ENCODE data around the gene ZNF765.
"Not testable (repeated sequence)": the region's sequence is repeated elsewhere in the genome, so short reads cannot be mapped to it uniquely, and the experiment has no call there.

ZNF765 gene

GRCh38 chr19:53394974-53395839 lies at the start of gene ZNF765:
Gene ZNF765, plus strand, starts transcription at chr19:53395149. Its CDS starts 2,867 bp downstream, at chr19:53398016.
- peak; percentile 98 for DNase-seq

GRCh38 chr19:53355739-53356138 lies 39.2 kb upstream of the ZNF765 start:
- DNase-seq = no peak

GRCh38 chr19:53357821-53358581 lies 36.9 kb upstream of the ZNF765 start:
- DNase-seq = no peak

- not testable (repeated sequence) for DNase-seq
Measured at GRCh38 chr19:53360056-53360455, 34.9 kb upstream of the ZNF765 start.

GRCh38 chr19:53365134-53365898 lies 29.6 kb upstream of the ZNF765 start, which contains the start of gene ZNF525:
Gene ZNF525, plus strand, starts transcription at chr19:53365705. Its CDS starts 6,577 bp downstream, at chr19:53372282.
- DNase-seq = peak; percentile 99

- no peak for DNase-seq
Measured at GRCh38 chr19:53365899-53366493, 29.0 kb upstream of the ZNF765 start.

GRCh38 chr19:53372196-53372595 lies 22.8 kb upstream of the ZNF765 start:
- no peak for DNase-seq

GRCh38 chr19:53374288-53374687 lies 20.7 kb upstream of the ZNF765 start:
- no peak for DNase-seq

- no peak for DNase-seq
Measured at GRCh38 chr19:53374743-53375142, 20.2 kb upstream of the ZNF765 start.

GRCh38 chr19:53381376-53381775 lies 13.6 kb upstream of the ZNF765 start:
- no peak for DNase-seq

- no peak for DNase-seq
Measured at GRCh38 chr19:53388168-53388567, 6.8 kb upstream of the ZNF765 start.

GRCh38 chr19:53388904-53389303 lies 6.0 kb upstream of the ZNF765 start:
- no peak for DNase-seq

GRCh38 chr19:53389571-53389970 lies 5.4 kb upstream of the ZNF765 start:
- DNase-seq = no peak

- no peak for DNase-seq
Measured at GRCh38 chr19:53389978-53390377, 5.0 kb upstream of the ZNF765 start.

- no peak for DNase-seq
Measured at GRCh38 chr19:53394522-53394973, 401 bp upstream of the ZNF765 start.

GRCh38 chr19:53395840-53396524 lies 1.0 kb downstream of the ZNF765 start:
- not testable (repeated sequence) for DNase-seq

- no peak for DNase-seq
Measured at GRCh38 chr19:53396525-53396868, 1.5 kb downstream of the ZNF765 start.

GRCh38 chr19:53397918-53398317 lies 3.0 kb downstream of the ZNF765 start:
- not testable (repeated sequence) for DNase-seq

GRCh38 chr19:53409505-53410204 lies 14.7 kb downstream of the ZNF765 start:
- DNase-seq = no peak

GRCh38 chr19:53420520-53421315 lies 25.8 kb downstream of the ZNF765 start:
- DNase-seq = not testable (repeated sequence)

Measured in activated CD4-positive, CD25-positive, alpha-beta regulatory T cell treated with anti-CD3 and anti-CD28 coated beads, Interleukin-2, amount 50 U/mL, for 72 hours (primary cell).